HG02885 (cell line): Measurements from ENCODE around the gene PAGR1.
"Not testable (repeated sequence)": the region's sequence is repeated elsewhere in the genome, so short reads cannot be mapped to it uniquely, and the experiment has no call there.

Experiments
- ATAC-seq: cut with Tn5 transposase; IDR thresholded peaks from one replicate; pipeline ENCODE4 v1.9.1; 2021; ENCODE audit warnings: mild to moderate bottlenecking; ENCODE audit not compliant: unreplicated experiment, poor library complexity

Gene PAGR1

GRCh38 chr16:29791845-29792807 is 23.8 kb upstream of the PAGR1 start:
- no peak for ATAC-seq

DNA sequence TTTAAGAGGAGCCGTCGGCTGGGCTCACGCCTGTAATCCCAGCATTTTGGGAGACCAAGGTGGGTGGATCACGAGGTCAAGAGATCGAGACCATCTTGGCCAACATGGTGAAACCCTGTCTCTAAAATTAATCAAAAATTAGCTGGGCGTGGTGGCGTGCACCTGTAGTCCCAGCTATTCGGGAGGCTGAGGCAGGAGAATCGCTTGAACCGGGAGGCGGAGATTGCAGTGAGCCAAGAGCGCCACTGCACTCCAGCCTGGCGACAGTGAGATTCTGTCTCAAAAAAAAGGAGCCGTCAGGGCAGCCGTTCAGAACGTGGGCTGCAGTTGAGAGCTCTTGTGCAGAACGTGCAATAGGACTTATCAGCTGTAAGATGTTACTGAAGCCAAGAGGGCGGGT is 22.8 kb upstream of the PAGR1 start:
- not testable (repeated sequence) for ATAC-seq

DNA sequence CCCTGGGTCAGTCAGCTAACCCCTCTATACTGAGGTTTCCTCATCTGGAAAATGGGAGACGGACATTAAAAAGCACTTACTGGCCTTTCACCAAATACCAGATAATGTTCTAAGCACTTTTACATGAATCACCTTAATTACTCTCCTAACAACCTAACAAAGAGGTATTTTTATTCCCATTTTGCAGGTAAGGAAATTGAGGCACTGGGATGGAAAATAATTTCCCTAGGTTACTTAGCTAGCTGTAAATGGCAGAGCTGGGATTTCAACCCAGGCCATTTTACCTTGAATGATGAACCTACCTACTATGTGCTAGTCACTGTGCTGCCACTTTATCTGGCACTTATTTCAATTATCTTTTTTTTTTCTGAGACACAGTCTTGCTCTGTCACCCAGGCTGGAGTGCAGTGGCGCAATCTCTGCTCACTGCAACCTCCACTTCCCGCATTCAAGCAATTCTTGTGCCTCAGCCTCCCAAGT is 21.7 kb upstream of the PAGR1 start:
- ATAC-seq: no peak

- no peak for ATAC-seq
These were observed 13.5 kb upstream of the PAGR1 start for GRCh38 chr16:29802416-29802935.

DNA sequence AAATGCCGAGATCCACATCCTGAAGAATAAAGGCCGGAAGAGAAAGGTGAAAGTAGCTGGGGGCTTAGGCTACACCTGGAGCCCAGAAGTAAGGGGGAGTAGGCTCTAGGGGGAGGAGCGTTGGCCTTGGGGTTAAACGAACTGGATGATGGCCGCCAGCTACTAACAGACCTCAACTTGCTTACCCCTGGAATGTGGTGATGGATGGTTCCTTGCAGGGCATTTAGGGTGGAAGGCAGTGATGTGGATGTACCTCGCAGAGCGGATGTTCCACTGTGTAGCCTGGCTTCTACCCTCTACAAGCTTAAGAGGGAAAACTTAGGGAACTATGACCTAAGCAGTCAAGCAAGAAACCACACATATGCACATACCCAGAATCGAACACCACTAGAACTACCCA is 11.9 kb upstream of the PAGR1 start:
- no peak for ATAC-seq

DNA sequence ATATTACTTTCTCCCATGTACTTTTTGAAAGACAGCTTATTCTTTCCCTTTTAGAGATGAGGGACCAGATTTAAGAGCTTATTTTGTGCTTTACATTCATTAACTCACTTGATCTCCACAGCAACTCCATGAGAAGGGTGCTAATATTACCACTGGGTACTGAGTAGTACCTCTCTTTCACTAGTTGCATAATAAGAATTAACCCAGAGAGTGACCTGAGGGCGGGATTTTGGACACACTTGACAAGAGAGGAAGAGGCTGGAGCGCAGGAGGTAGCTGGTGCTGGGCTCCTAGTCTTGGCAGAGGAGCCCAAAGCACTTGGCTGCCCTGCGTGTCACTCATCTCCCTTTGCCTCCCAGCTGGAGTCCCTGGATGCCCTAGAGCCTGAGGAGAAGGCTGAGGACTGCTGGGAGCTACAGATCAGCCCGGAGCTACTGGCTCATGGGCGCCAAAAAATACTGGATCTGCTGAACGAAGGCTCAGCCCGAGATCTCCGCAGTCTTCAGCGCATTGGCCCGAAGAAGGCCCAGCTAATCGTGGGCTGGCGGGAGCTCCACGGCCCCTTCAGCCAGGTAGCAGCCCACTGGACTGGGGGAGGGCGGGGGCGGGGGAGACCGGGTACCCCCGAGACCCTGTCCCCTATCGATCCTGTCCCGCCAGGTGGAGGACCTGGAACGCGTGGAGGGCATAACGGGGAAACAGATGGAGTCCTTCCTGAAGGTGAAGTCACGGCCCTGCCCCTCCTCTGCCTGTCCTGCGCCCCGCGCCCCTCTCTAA is 11.3 kb upstream of the PAGR1 start:
- no peak for ATAC-seq

DNA sequence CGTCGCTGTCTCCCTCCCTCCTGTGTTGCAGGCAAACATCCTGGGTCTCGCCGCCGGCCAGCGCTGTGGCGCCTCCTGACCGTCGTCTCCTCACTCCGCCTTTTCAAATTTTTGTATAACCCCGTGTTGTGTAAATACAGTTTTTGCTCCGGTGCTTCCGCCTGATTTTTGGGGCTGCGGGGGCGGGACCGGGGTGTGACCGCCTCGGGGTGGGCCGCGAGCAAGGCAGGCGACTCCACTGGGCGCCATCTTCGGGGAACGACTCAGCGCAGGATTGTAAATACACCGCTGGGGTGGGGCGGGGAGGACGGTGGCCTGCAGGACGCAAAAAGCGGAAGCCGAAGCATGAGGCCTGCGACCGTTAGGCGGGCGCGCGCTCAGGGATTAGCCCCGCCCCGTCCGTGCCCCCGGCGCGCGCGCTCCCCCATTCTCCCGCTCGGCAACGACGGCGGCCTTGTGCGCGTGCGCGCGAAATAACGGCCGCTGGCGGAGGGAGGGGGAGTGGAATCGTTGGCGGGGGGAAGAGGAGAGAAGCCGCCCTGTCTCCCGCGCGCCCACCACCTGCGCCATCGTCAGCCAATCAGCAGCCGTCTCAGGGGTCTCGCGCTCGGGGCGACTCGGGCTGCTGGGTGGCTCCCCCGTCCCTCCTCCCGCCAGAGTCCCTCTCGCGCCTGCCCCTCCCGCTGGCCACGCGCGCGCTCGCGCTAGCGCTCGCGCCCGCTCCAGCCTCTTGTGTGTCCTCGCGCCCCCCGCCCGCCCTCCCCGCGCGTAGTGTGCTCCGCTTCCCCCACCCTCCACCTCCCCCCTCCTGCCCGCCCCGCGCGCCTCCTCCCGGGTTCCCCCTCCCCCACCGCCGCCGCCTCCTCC is 10.5 kb upstream of the PAGR1 start:
- peak; percentile 62 for ATAC-seq

DNA sequence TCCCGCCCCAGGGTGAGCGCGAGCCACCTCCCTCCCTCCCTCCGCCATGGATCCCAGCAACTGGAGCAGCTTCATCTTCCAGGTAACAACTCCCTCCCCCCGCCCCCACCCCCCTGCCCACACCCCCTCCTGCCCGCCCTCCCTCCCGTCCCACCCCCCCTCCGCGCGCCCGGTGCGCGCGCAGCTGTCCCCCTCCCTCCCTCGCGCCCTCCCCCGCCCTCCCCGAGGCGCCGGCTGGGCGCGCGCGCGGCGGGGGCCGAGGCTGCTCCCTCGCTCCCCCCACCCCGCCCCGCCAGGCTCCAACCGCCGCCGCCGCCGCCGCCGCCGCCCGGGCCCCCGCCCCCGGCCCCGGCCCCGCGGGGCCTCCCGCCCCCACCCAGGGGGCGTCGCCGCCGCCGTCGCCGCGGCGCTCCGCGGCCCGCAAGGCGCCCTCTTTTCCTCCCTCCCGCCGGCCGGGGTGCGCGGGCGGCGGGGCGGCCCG is 9.8 kb upstream of the PAGR1 start, which contains the start of gene MAZ:
TSS of gene MAZ (plus strand) at position 431 of the 481 bp plus-strand sequence. CDS start 173 bp downstream, outside the sequence.
- peak; percentile 25 for ATAC-seq

GRCh38 chr16:29806641-29807425 is 9.1 kb upstream of the PAGR1 start:
- ATAC-seq: peak; percentile 0

GRCh38 chr16:29807426-29808218 is 8.3 kb upstream of the PAGR1 start:
- peak; percentile 20 for ATAC-seq

DNA sequence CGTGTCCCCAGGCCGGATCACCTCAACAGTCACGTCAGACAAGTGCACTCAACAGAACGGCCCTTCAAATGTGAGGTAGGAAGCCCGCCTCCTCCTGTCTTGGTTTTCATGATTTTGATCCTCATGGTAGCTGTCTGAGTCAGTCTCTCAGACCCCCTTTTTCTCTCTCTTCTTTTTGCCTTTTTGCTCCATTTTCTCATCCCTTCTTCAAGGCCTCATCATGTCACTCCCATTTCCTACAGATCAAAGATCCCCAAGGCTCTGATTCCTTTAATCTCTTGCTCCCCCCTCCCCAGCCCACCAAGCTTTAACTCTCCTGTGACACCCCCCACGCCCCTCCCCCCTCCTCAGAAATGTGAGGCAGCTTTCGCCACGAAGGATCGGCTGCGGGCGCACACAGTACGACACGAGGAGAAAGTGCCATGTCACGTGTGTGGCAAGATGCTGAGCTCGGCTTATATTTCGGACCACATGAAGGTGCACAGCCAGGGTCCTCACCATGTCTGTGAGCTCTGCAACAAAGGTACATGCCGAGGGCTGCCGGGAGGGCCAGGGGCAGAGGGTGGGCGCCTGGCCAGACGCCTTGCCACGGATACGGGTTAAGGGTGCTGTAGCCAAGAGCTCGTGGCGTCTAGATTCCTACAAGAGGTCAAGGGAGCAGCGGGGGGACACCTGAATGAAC is 7.6 kb upstream of the PAGR1 start:
- ATAC-seq: no peak

GRCh38 chr16:29809031-29809747 is 6.8 kb upstream of the PAGR1 start:
- ATAC-seq: no peak

DNA sequence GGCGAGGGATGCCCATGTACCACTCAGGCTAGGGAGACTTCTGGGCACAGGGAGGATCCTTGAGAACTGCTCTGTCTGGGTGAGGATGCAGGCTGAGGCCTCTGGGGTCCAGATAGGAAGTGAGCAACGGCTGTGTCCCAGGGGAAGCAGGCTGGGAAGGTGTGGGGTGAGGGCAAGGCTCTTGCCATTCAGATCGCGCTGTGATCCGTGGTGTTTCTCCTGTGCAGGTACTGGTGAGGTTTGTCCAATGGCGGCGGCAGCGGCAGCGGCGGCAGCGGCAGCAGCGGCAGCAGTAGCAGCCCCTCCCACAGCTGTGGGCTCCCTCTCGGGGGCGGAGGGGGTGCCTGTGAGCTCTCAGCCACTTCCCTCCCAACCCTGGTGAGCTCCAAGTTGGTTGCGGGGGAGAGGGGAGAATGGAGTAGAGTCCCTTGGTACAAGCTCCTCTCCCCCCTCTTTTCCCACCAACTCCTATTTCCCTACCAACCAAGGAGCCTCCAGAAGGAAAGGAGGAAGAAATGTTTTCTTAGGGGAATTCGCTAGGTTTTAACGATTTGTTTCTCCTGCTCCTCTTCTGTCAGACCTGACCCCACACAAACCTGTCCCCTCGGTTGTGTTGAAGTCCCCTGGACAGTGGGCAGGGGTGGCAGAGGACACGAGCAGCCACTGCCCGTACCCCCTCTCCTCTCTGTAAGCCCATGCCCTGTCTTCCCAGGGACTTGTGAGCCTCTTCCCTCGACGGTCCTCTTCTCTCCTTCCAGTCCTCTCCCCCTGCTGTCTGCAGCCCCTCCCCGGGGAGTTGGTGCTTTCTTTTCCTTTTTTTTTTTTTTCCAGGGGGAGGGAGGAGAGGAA is 5.9 kb upstream of the PAGR1 start:
- ATAC-seq: no peak

GRCh38 chr16:29810699-29811169 is 5.2 kb upstream of the PAGR1 start:
- no peak for ATAC-seq

- ATAC-seq: peak; percentile 44
These were observed 4.6 kb upstream of the PAGR1 start for GRCh38 chr16:29811170-29811895.
